HFFc6 (cell line): ENCODE measurements around the gene ADAM12. TPM values are rescaled to one million over a fixed set of nuclear protein-coding genes. Genes with fewer than 3 reads are reported as not detected.

Experiments
- DNase-seq: peaks from one replicate; pipeline ENCODE4 v3.0.0-alpha.2; 2018
- H3K27ac Mint-ChIP-seq: 2 replicates; pipeline ENCODE4 v1.8.0; 2020; ENCODE audit warnings: mild to moderate bottlenecking, mixed read lengths
- H3K27me3 Mint-ChIP-seq: 2 replicates; pipeline ENCODE4 v1.8.0; 2021; ENCODE audit warnings: mild to moderate bottlenecking, moderate library complexity, mixed read lengths; ENCODE audit not compliant: insufficient read depth
- H3K36me3 Mint-ChIP-seq: 2 replicates; pipeline ENCODE4 v1.8.0; 2021; ENCODE audit warnings: low read depth, mixed read lengths
- H3K4me1 Mint-ChIP-seq: 2 replicates; pipeline ENCODE4 v1.8.0; 2020; ENCODE audit warnings: low read depth, mixed read lengths
- H3K4me3 Mint-ChIP-seq: 2 replicates; pipeline ENCODE4 v1.8.0; 2020; ENCODE audit warnings: mild to moderate bottlenecking, moderate library complexity, mixed read lengths
- H3K9me3 Mint-ChIP-seq: 2 replicates; pipeline ENCODE4 v1.8.0; 2020; ENCODE audit warnings: mild to moderate bottlenecking, mixed read lengths
- CTCF ChIP-seq: fragments of 200-600 bp; sonication (generic); IDR thresholded peaks from 2 replicates; pipeline ENCODE4 v1.5.0; 2021; ENCODE audit warnings: antibody characterized with exemption, mild to moderate bottlenecking
- total RNA-seq, 6 experiments: library from RNA; stranded (reverse); fragmentation: NEBNext Ultra II Directional; extraction: Animal tissue kit (Norgen Biotek cat#: 25700); gene quantifications; 2 replicates in 1 of 6; 3 replicates in 5 of 6; pipeline ENCODE4 v1.2.3, GENCODE V29; 2021

The ADAM12 gene
- total RNA-seq, 6 experiments from 2014 or later: 7.5 to 12.5 (median 11.5) TPM

- Mint-ChIP-seq H3K4me3 (no peak overlapping the region), H3K27ac (no peak overlapping the region), H3K9me3 (no peaks in the 10 kb centered on the region), H3K36me3 (no peaks in the 10 kb centered on the region), H3K27me3 (peaks cover 8% of the 10 kb centered on the region), H3K4me1 (no peaks in the 10 kb centered on the region; the same call in 1 of the 2 replicates)
- no peak for DNase-seq
- TF ChIP-seq CTCF: no peak
These were observed 230.0 kb downstream of the ADAM12 start for GRCh38 chr10:126158133-126158892.

GRCh38 chr10:126157189-126157588 is 231.1 kb downstream of the ADAM12 start:
- no peak overlapping the region for H3K27ac Mint-ChIP-seq
- no peak for DNase-seq
- no peak for TF ChIP-seq CTCF
- H3K27me3 Mint-ChIP-seq: peaks cover 7% of the 10 kb centered on the region
- no peaks in the 10 kb centered on the region for H3K36me3 Mint-ChIP-seq
- H3K9me3 Mint-ChIP-seq: no peaks in the 10 kb centered on the region
- no peak overlapping the region for H3K4me3 Mint-ChIP-seq
- no peaks in the 10 kb centered on the region; the same call in 1 of the 2 replicates for H3K4me1 Mint-ChIP-seq

GRCh38 chr10:126156503-126156902 is 231.8 kb downstream of the ADAM12 start:
- Mint-ChIP-seq H3K27me3 (peaks cover 7% of the 10 kb centered on the region), H3K4me1 (no peaks in the 10 kb centered on the region; the same call in 1 of the 2 replicates), H3K9me3 (no peaks in the 10 kb centered on the region), H3K4me3 (no peak overlapping the region), H3K27ac (no peak overlapping the region), H3K36me3 (no peaks in the 10 kb centered on the region)
- DNase-seq: no peak
- no peak for TF ChIP-seq CTCF

- TF ChIP-seq CTCF: no peak
- no peak overlapping the region for H3K4me3 Mint-ChIP-seq
- H3K27me3 Mint-ChIP-seq: peaks cover 7% of the 10 kb centered on the region
- H3K9me3 Mint-ChIP-seq: no peaks in the 10 kb centered on the region
- no peak for DNase-seq
- no peaks in the 10 kb centered on the region for H3K36me3 Mint-ChIP-seq
- no peaks in the 10 kb centered on the region; the same call in 1 of the 2 replicates for H3K4me1 Mint-ChIP-seq
- H3K27ac Mint-ChIP-seq: no peak overlapping the region
These were observed 232.3 kb downstream of the ADAM12 start for GRCh38 chr10:126156012-126156411.

GRCh38 chr10:126155528-126155927 is 232.7 kb downstream of the ADAM12 start:
- H3K27ac Mint-ChIP-seq: no peak overlapping the region
- peaks cover 6% of the 10 kb centered on the region for H3K27me3 Mint-ChIP-seq
- TF ChIP-seq CTCF: no peak
- H3K4me3 Mint-ChIP-seq: no peak overlapping the region
- no peaks in the 10 kb centered on the region; the same call in 1 of the 2 replicates for H3K4me1 Mint-ChIP-seq
- DNase-seq: no peak
- H3K36me3 Mint-ChIP-seq: peaks cover 4% of the 10 kb centered on the region
- H3K9me3 Mint-ChIP-seq: peaks cover 3% of the 10 kb centered on the region
